CD4-positive, CD25-positive, alpha-beta regulatory T cell (primary cell): ENCODE data around the gene YARS2. TPM values are rescaled to one million over a fixed set of nuclear protein-coding genes. Genes with fewer than 3 reads are reported as not detected.

Experiments used
- ATAC-seq, 2 donors: fragments of 150-1000 bp; cut with Tn5 transposase; one replicate each; pipeline ENCODE4 v1.10.0; 2021; ENCODE audit warnings: low read depth in 2 of 2, moderate number of reproducible peaks in 2 of 2, moderate library complexity in 1 of 2
- DNase-seq, 3 donors: peaks; one replicate each; pipeline versions ENCODE4 v3.0.0 to v3.0.0-alpha.2; 2012 to 2022; ENCODE audit warnings: mixed read lengths in 1 of 3
- H3K27ac ChIP-seq: one replicate; pipeline ENCODE4 v1.7.0; 2013; ENCODE audit warnings: mild to moderate bottlenecking, low read length; ENCODE audit not compliant: insufficient read depth, poor library complexity, severe bottlenecking
- H3K27me3 ChIP-seq: one replicate; pipeline ENCODE4 v1.7.0; 2013; ENCODE audit warnings: low read length; ENCODE audit not compliant: control insufficient read depth, insufficient read depth
- H3K36me3 ChIP-seq: one replicate; pipeline ENCODE4 v1.7.0; 2013; ENCODE audit warnings: mild to moderate bottlenecking, low read length, moderate library complexity; ENCODE audit not compliant: control insufficient read depth, insufficient read depth
- H3K4me1 ChIP-seq: 2 replicates; pipeline ENCODE4 v1.7.0; 2013; ENCODE audit warnings: mild to moderate bottlenecking, low read length; ENCODE audit not compliant: insufficient read depth, control insufficient read depth, poor library complexity, severe bottlenecking
- H3K4me3 ChIP-seq: one replicate; pipeline ENCODE4 v1.7.0; 2013; ENCODE audit warnings: low read depth, mild to moderate bottlenecking, low read length, moderate library complexity
- H3K9me3 ChIP-seq, 2 experiments: 1 replicate in 1 of 2; 2 replicates in 1 of 2; pipeline ENCODE4 v1.7.0; 2013; ENCODE audit warnings: low read length in 2 of 2, mild to moderate bottlenecking in 1 of 2, moderate library complexity in 1 of 2; ENCODE audit not compliant: control insufficient read depth in 2 of 2
- H3K27ac Mint-ChIP-seq, 3 donors: one replicate each; pipeline ENCODE4 v1.8.0; 2020 to 2022; ENCODE audit warnings: mild to moderate bottlenecking in 3 of 3, mixed read lengths in 3 of 3, moderate library complexity in 2 of 3
- H3K27me3 Mint-ChIP-seq: one replicate; pipeline ENCODE4 v1.8.0; 2022; ENCODE audit warnings: mild to moderate bottlenecking, mixed read lengths
- H3K36me3 Mint-ChIP-seq: one replicate; pipeline ENCODE4 v1.8.0; 2020; ENCODE audit warnings: mixed read lengths
- H3K4me1 Mint-ChIP-seq, 4 donors: one replicate each; pipeline ENCODE4 v1.8.0; 2020 to 2022; ENCODE audit warnings: mixed read lengths in 4 of 4, mild to moderate bottlenecking in 1 of 4
- H3K4me3 Mint-ChIP-seq, 4 donors: one replicate each; pipeline ENCODE4 v1.8.0; 2020 to 2022; ENCODE audit warnings: mild to moderate bottlenecking in 4 of 4, mixed read lengths in 4 of 4, moderate library complexity in 3 of 4
- H3K9me3 Mint-ChIP-seq, 7 donors: one replicate each; pipeline ENCODE4 v1.8.0; 2020 to 2022; ENCODE audit warnings: mixed read lengths in 7 of 7, mild to moderate bottlenecking in 3 of 7, moderate library complexity in 2 of 7
- polyA plus RNA-seq, 4 donors: library from polyadenylated mRNA; unstranded; fragments of 300-500 nt; fragmentation: Illumina TruSeq; gene quantifications; one replicate each; pipeline ENCODE4 v1.2.3, GENCODE V29; 2021
- total RNA-seq: library from RNA; stranded (reverse); gene quantifications from one replicate; pipeline ENCODE4 v1.2.3, GENCODE V29; 2022

The YARS2 gene
- total and polyA plus RNA-seq, 5 donors from 2014 or later = 15.9 to 20.6 (median 17.7) TPM

- Mint-ChIP-seq H3K9me3 (peaks cover 0 to 1% (median 0%) of the 10 kb centered on the region in 7 donors), H3K27ac (no peak overlapping the region), H3K4me1 (no peaks in the 10 kb centered on the region), H3K4me3 (no peak overlapping the region), H3K27me3 (peaks cover 12% of the 10 kb centered on the region), H3K36me3 (no peaks in the 10 kb centered on the region)
- Histone ChIP-seq H3K9me3 (no peaks in the 10 kb centered on the region), H3K36me3 (no peaks in the 10 kb centered on the region), H3K4me1 (no peaks in the 10 kb centered on the region), H3K27ac (no peak overlapping the region), H3K4me3 (no peak overlapping the region), H3K27me3 (peaks cover 2% of the 10 kb centered on the region)
- DNase-seq (no peak), ATAC-seq (no peak)
Measured at GRCh38 chr12:32768518-32768917, 12.8 kb upstream of the YARS2 start.

DNA sequence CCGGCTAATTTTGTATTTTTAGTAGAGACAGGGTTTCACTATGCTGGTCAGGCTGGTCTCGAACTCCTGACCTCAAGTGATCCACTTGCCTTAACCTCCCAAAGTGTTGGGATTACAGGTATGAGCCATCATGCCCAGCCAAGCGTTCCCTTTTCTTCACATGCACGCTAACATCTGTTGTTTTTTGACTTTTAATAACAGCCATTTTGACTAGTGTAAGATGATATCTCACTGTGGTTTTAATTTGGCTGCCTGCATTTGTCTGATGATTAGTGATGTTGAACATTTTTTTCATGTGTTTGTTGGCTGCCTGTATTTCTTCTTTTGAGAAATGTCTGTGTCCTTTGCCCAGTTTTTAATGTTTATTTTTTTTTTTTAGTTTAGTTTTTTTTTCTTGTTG is 10.2 kb upstream of the YARS2 start:
- Mint-ChIP-seq H3K9me3 (peaks cover 0 to 1% (median 0%) of the 10 kb centered on the region in 7 donors), H3K27me3 (peaks cover 15% of the 10 kb centered on the region), H3K4me3 (no peak overlapping the region), H3K36me3 (no peaks in the 10 kb centered on the region), H3K27ac (no peak overlapping the region), H3K4me1 (no peaks in the 10 kb centered on the region)
- Histone ChIP-seq H3K27me3 (peaks cover 7% of the 10 kb centered on the region), H3K4me3 (no peak overlapping the region), H3K36me3 (no peaks in the 10 kb centered on the region), H3K27ac (no peak overlapping the region), H3K4me1 (no peaks in the 10 kb centered on the region), H3K9me3 (no peaks in the 10 kb centered on the region)
- ATAC-seq = no peak
- DNase-seq = no peak

DNA sequence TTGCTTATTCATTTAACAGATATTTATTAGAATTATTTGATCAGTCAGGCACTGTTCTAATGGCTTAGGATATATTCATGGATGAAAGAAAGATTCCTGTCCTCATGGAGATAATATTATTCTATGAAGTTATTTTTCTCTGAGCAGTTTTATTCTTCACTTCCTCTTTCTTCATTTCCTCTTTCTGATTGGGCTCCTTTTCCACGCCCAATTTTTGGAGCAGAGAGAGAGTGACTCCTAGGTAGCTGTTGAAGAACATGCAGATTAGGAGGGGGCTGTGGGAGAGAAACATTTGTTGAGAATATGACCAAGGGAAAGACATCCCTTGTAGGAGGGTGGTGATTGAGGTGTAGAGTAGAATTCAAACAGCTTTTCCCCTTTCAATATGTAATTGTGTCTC is 6.0 kb upstream of the YARS2 start:
- Mint-ChIP-seq H3K36me3 (no peaks in the 10 kb centered on the region), H3K27me3 (peaks cover 4% of the 10 kb centered on the region), H3K4me3 (no peak overlapping the region), H3K9me3 (no peaks in the 10 kb centered on the region), H3K27ac (peak overlapping the region in 1 of 3 donors; percentile 3), H3K4me1 (no peaks in the 10 kb centered on the region)
- Histone ChIP-seq H3K36me3 (no peaks in the 10 kb centered on the region), H3K27ac (no peak overlapping the region), H3K4me3 (no peak overlapping the region), H3K9me3 (no peaks in the 10 kb centered on the region), H3K27me3 (peaks cover 5% of the 10 kb centered on the region), H3K4me1 (no peaks in the 10 kb centered on the region)
- ATAC-seq (no peak), DNase-seq (no peak)

- no peaks in the 10 kb centered on the region for H3K27me3 Mint-ChIP-seq
- no peak for DNase-seq
- H3K4me3 Mint-ChIP-seq = peak overlapping the region in 1 of 4 donors; percentile 10
- Histone ChIP-seq H3K4me3 (no peak overlapping the region), H3K9me3 (no peaks in the 10 kb centered on the region), H3K27ac (no peak overlapping the region), H3K36me3 (peaks cover 15% of the 10 kb centered on the region), H3K4me1 (peaks cover 20% of the 10 kb centered on the region), H3K27me3 (peaks cover 4% of the 10 kb centered on the region)
- no peaks in the 10 kb centered on the region for H3K9me3 Mint-ChIP-seq
- H3K27ac Mint-ChIP-seq = no peak overlapping the region
- peaks cover 4% of the 10 kb centered on the region for H3K36me3 Mint-ChIP-seq
- ATAC-seq = no peak
- peaks cover 0 to 27% (median 19%) of the 10 kb centered on the region in 4 donors for H3K4me1 Mint-ChIP-seq
Measured at GRCh38 chr12:32757157-32757556, 1.5 kb upstream of the YARS2 start.

DNA sequence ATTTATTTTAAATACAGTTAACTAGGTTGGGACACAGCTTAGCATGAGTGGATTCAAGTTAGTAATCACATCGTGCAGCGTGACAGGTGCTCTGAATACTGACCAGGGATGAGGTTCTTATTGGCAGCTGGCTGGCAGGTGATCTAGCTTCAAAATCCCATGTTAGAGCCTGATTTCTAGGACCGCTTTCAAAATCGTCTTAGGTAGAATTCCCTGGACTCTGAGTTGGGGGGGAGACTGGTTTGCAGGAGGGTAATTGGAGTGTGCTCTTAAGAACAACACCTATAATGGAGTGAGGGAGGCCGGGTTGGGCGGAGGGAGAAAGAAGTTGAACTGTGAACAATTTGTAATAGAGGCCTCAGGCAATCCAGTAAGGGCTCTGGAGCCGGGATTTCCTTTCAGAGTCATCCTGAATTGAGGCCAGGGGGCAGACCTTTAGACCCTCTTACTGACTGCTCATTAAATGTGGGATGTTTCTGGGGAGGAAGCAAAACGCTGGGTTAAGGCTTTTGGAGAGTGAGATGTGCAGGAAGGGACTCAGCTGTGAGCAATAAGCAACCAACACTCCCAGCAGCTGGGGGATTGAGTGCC is 874 bp upstream of the YARS2 start:
- Histone ChIP-seq H3K27ac (peak overlapping the region; percentile 81), H3K4me3 (peak overlapping the region; percentile 94), H3K27me3 (no peaks in the 10 kb centered on the region), H3K36me3 (peaks cover 21% of the 10 kb centered on the region), H3K9me3 (no peaks in the 10 kb centered on the region), H3K4me1 (peaks cover 20% of the 10 kb centered on the region)
- H3K4me1 Mint-ChIP-seq = peaks cover 0 to 27% (median 19%) of the 10 kb centered on the region in 4 donors
- H3K27ac Mint-ChIP-seq = peak overlapping the region; percentile 80 to 97 (median 95)
- no peaks in the 10 kb centered on the region for H3K9me3 Mint-ChIP-seq
- H3K4me3 Mint-ChIP-seq = peak overlapping the region; percentile 87 to 95 (median 90)
- peaks cover 8% of the 10 kb centered on the region for H3K36me3 Mint-ChIP-seq
- ATAC-seq (no peak), DNase-seq (no peak)
- no peaks in the 10 kb centered on the region for H3K27me3 Mint-ChIP-seq

GRCh38 chr12:32755051-32755653 is 545 bp downstream of the YARS2 start:
- no peaks in the 10 kb centered on the region for H3K9me3 ChIP-seq

GRCh38 chr12:32754111-32754510 is 1.6 kb downstream of the YARS2 start:
- peak overlapping the region; percentile 81 for H3K27ac ChIP-seq
- H3K9me3 ChIP-seq = no peaks in the 10 kb centered on the region
- peak overlapping the region; percentile 94 for H3K4me3 ChIP-seq
- ATAC-seq (no peak), DNase-seq (no peak)
- Mint-ChIP-seq H3K4me1 (peaks cover 0 to 27% (median 19%) of the 10 kb centered on the region in 4 donors), H3K27me3 (no peaks in the 10 kb centered on the region), H3K27ac (peak overlapping the region; percentile 6 to 95 (median 72)), H3K4me3 (peak overlapping the region; percentile 87 to 95 (median 90)), H3K36me3 (peaks cover 20% of the 10 kb centered on the region), H3K9me3 (no peaks in the 10 kb centered on the region)
- no peaks in the 10 kb centered on the region for H3K27me3 ChIP-seq
- H3K36me3 ChIP-seq = peaks cover 43% of the 10 kb centered on the region
- peaks cover 20% of the 10 kb centered on the region for H3K4me1 ChIP-seq

More at GRCh38 chr12:32755051-32755653, 545 bp downstream of the YARS2 start:
- peak; percentile 42 to 84 (median 77) for DNase-seq
- H3K27me3 ChIP-seq = no peaks in the 10 kb centered on the region
- peak overlapping the region; percentile 94 for H3K4me3 ChIP-seq
- peak; percentile 67 to 72 for ATAC-seq
- peaks cover 20% of the 10 kb centered on the region for H3K4me1 ChIP-seq
- Mint-ChIP-seq H3K36me3 (peaks cover 17% of the 10 kb centered on the region), H3K27me3 (no peaks in the 10 kb centered on the region), H3K4me1 (peaks cover 0 to 27% (median 19%) of the 10 kb centered on the region in 4 donors), H3K9me3 (no peaks in the 10 kb centered on the region), H3K4me3 (peak overlapping the region; percentile 87 to 95 (median 90)), H3K27ac (peak overlapping the region; percentile 87 to 97 (median 95))
- H3K36me3 ChIP-seq = peaks cover 34% of the 10 kb centered on the region
- peak overlapping the region; percentile 81 for H3K27ac ChIP-seq
